ENCODE results near the gene MEI4.

GRCh38 chr6:77822265-77822664, 169.4 kb downstream of the MEI4 start:
- TF ChIP-seq MXD4 (CRISPR knock-in tag; IDR thresholded peaks at IDR 0.05; ENCODE audit: borderline replicate concordance) (no peak), CDX4 (CRISPR knock-in tag; IDR thresholded peaks at IDR 0.05; ENCODE audit: borderline replicate concordance) (no peak), E2F5 (CRISPR knock-in tag; IDR thresholded peaks at IDR 0.05) (no peak), CTCF (IDR thresholded peaks at IDR 0.05) (no peak), SMAD4 (CRISPR knock-in tag; IDR thresholded peaks at IDR 0.05) (no peak), ZNF263 (CRISPR knock-in tag; IDR thresholded peaks at IDR 0.05; ENCODE audit: low read depth) (no peak), NFE2L1 (CRISPR knock-in tag; IDR thresholded peaks at IDR 0.05) (no peak), HMGXB4 (CRISPR knock-in tag; IDR thresholded peaks at IDR 0.05) (no peak), ZBTB21 (CRISPR knock-in tag; IDR thresholded peaks at IDR 0.05; ENCODE audit: borderline replicate concordance) (no peak)

All from WTC11 (cell line).